IMR-90 (cell line): ENCODE data around the gene PRR36. TPM values are rescaled to one million over a fixed set of nuclear protein-coding genes. Genes with fewer than 3 reads are reported as not detected.

Experiments
- ATAC-seq: fragments of 200-7000 bp; cut with Tn5 transposase; 2 replicates; pipeline ENCODE4 v1.9.1; 2020; ENCODE audit warnings: low read depth, mild to moderate bottlenecking, moderate library complexity
- BruUV-seq: library from RNA; stranded (reverse); fragments of 400-500 nt; replicated peaks from 2 replicates; lab custom pipeline; 2021; lab: Mats Ljungman, UMichigan
- CTCF ChIA-PET: fragments of 300-600 bp; formaldehyde crosslinking; extraction: SDS; loops from one replicate; lab custom pipeline; 2021; ENCODE audit warnings: antibody characterized with exemption; lab: Yijun Ruan, JAX
- POLR2A ChIA-PET: fragments of 300-600 bp; sonication (Branson Sonifier 250); formaldehyde crosslinking; loops from one replicate; lab custom pipeline; 2022; ENCODE audit warnings: antibody characterized with exemption; ENCODE audit not compliant: unreplicated experiment; lab: Charles Lee
- DNase-seq: peaks from one replicate; pipeline ENCODE4 v3.0.0; 2013
- H2AFZ ChIP-seq: replicated peaks from 2 replicates; pipeline ENCODE3; 2013; ENCODE audit warnings: low read length, mild to moderate bottlenecking; ENCODE audit not compliant: poor library complexity
- H2AK5ac ChIP-seq: 2 replicates; pipeline ENCODE4 v1.6.1; 2013; ENCODE audit warnings: low read depth, low read length, inconsistent platforms
- H2AK9ac ChIP-seq: replicated peaks from 2 replicates; pipeline ENCODE3; 2013; ENCODE audit warnings: mild to moderate bottlenecking, low read depth, low read length, moderate library complexity; ENCODE audit not compliant: poor library complexity
- H2BK120ac ChIP-seq: 2 replicates; pipeline ENCODE4 v1.6.1; 2013; ENCODE audit warnings: low read depth, low read length, inconsistent platforms
- H2BK15ac ChIP-seq: 3 replicates; pipeline ENCODE4 v1.6.1; 2013; ENCODE audit warnings: low read depth, low read length, inconsistent platforms
- H2BK20ac ChIP-seq: 2 replicates; pipeline ENCODE4 v1.6.1; 2013; ENCODE audit warnings: low read depth, mild to moderate bottlenecking, inconsistent platforms, low read length, moderate library complexity
- H2BK5ac ChIP-seq: 2 replicates; pipeline ENCODE4 v1.6.1; 2013; ENCODE audit warnings: mild to moderate bottlenecking, low read depth, low read length, inconsistent platforms; ENCODE audit not compliant: poor library complexity, severe bottlenecking
- H3K14ac ChIP-seq: replicated peaks from 2 replicates; pipeline ENCODE4 v1.6.1; 2013; ENCODE audit warnings: low read depth, low read length, inconsistent platforms
- H3K18ac ChIP-seq: 2 replicates; pipeline ENCODE4 v1.6.1; 2013; ENCODE audit warnings: low read depth, low read length, control low read depth
- H3K23ac ChIP-seq: 2 replicates; pipeline ENCODE4 v1.6.1; 2013; ENCODE audit warnings: low read depth, low read length, inconsistent platforms
- H3K27ac ChIP-seq: 2 replicates; pipeline ENCODE4 v1.5.1; 2013; ENCODE audit warnings: mild to moderate bottlenecking, control low read depth, low read length; ENCODE audit not compliant: insufficient read depth
- H3K27me3 ChIP-seq: 2 replicates; pipeline ENCODE4 v1.6.1; 2013; ENCODE audit warnings: low read length; ENCODE audit not compliant: control insufficient read depth, insufficient read depth
- H3K36me3 ChIP-seq: 2 replicates; pipeline ENCODE4 v1.6.1; 2013; ENCODE audit warnings: low read length, mixed read lengths; ENCODE audit not compliant: control insufficient read depth, insufficient read depth
- H3K4ac ChIP-seq: 2 replicates; pipeline ENCODE4 v1.6.1; 2013; ENCODE audit warnings: low read depth, low read length, inconsistent platforms
- H3K4me1 ChIP-seq: 2 replicates; pipeline ENCODE4 v1.6.1; 2013; ENCODE audit warnings: low read length, mixed read lengths; ENCODE audit not compliant: control insufficient read depth, insufficient read depth
- H3K4me2 ChIP-seq: 2 replicates; pipeline ENCODE4 v1.6.1; 2013; ENCODE audit warnings: low read depth, mild to moderate bottlenecking, control low read depth, low read length, moderate library complexity
- H3K4me3 ChIP-seq: 2 replicates; pipeline ENCODE4 v1.5.1; 2013; ENCODE audit warnings: low read depth, mild to moderate bottlenecking, control low read depth, low read length, moderate library complexity; ENCODE audit not compliant: insufficient read depth
- H3K56ac ChIP-seq: 2 replicates; pipeline ENCODE4 v1.6.1; 2013; ENCODE audit warnings: low read length, inconsistent platforms; ENCODE audit not compliant: insufficient read depth; ENCODE audit errors: extremely low read depth
- H3K79me1 ChIP-seq, 2 experiments: 2 replicates each; pipeline ENCODE4 v1.6.1; 2013; ENCODE audit warnings: low read length in 2 of 2, inconsistent platforms in 1 of 2, low read depth in 1 of 2
- H3K9ac ChIP-seq: 2 replicates; pipeline ENCODE4 v1.6.1; 2013; ENCODE audit warnings: low read depth, low read length, control low read depth
- H3K9me1 ChIP-seq: 2 replicates; pipeline ENCODE4 v1.6.1; 2013; ENCODE audit warnings: low read length, inconsistent platforms; ENCODE audit not compliant: insufficient read depth
- H3K9me3 ChIP-seq: 2 replicates; pipeline ENCODE4 v1.6.1; 2013; ENCODE audit warnings: low read length; ENCODE audit not compliant: control insufficient read depth, insufficient read depth
- H4K20me1 ChIP-seq: 2 replicates; pipeline ENCODE4 v1.6.1; 2013; ENCODE audit warnings: low read length, inconsistent platforms; ENCODE audit not compliant: insufficient read depth
- H4K5ac ChIP-seq: 2 replicates; pipeline ENCODE4 v1.6.1; 2013; ENCODE audit warnings: mild to moderate bottlenecking, low read depth, low read length, control low read depth
- H4K8ac ChIP-seq, 2 experiments: 2 replicates each; pipeline ENCODE4 v1.6.1; 2013; ENCODE audit warnings: low read depth in 2 of 2, low read length in 2 of 2, control low read depth in 1 of 2, inconsistent platforms in 1 of 2
- H4K91ac ChIP-seq: 2 replicates; pipeline ENCODE4 v1.6.1; 2013; ENCODE audit warnings: low read depth, low read length, inconsistent platforms; ENCODE audit not compliant: insufficient read depth
- BHLHE40 ChIP-seq: fragments of 150-350 bp; IDR thresholded peaks from 2 replicates; pipeline ENCODE4 v1.6.1; 2016; ENCODE audit warnings: mild to moderate bottlenecking, low read depth, low read length
- CEBPB ChIP-seq: IDR thresholded peaks from 2 replicates; pipeline ENCODE4 v1.6.1; 2012; ENCODE audit warnings: low read depth, low read length, improper control_type of control experiment
- CHD1 ChIP-seq: IDR thresholded peaks from 2 replicates; pipeline ENCODE4 v1.6.1; 2012; ENCODE audit warnings: low read depth, low read length, improper control_type of control experiment
- CTCF ChIP-seq: conservative IDR thresholded peaks from 2 replicates; pipeline ENCODE4 v1.5.1; 2012; ENCODE audit warnings: mild to moderate bottlenecking, low read depth, low read length, improper control_type of control experiment
- ELK1 ChIP-seq: fragments of 150-350 bp; IDR thresholded peaks from 2 replicates; pipeline ENCODE4 v1.6.1; 2016; ENCODE audit warnings: low read depth, mild to moderate bottlenecking, low read length, moderate library complexity, borderline replicate concordance
- FOS ChIP-seq: fragments of 150-350 bp; IDR thresholded peaks from 2 replicates; pipeline ENCODE4 v1.6.1; 2016; ENCODE audit warnings: low read depth, low read length
- MAFK ChIP-seq: IDR thresholded peaks from 2 replicates; pipeline ENCODE4 v1.6.1; 2012; ENCODE audit warnings: low read depth, low read length, improper control_type of control experiment
- MAZ ChIP-seq: IDR thresholded peaks from 2 replicates; pipeline ENCODE4 v1.6.1; 2012; ENCODE audit warnings: low read depth, mild to moderate bottlenecking, low read length, improper control_type of control experiment, moderate library complexity, borderline replicate concordance
- MXI1 ChIP-seq: IDR thresholded peaks from 2 replicates; pipeline ENCODE4 v1.6.1; 2012; ENCODE audit warnings: low read depth, mild to moderate bottlenecking, low read length, moderate library complexity, borderline replicate concordance
- NFE2L2 ChIP-seq: fragments of 150-350 bp; IDR thresholded peaks from 2 replicates; pipeline ENCODE4 v1.6.1; 2016; ENCODE audit warnings: low read depth, mild to moderate bottlenecking, low read length
- POLR2A ChIP-seq: IDR thresholded peaks from 2 replicates; pipeline ENCODE4 v1.6.1; 2012; ENCODE audit warnings: mild to moderate bottlenecking, low read depth, low read length
- RAD21 ChIP-seq: IDR thresholded peaks from 2 replicates; pipeline ENCODE4 v1.6.1; 2012; ENCODE audit warnings: low read length, improper control_type of control experiment
- RCOR1 ChIP-seq: IDR thresholded peaks from 2 replicates; pipeline ENCODE4 v1.6.1; 2012; ENCODE audit warnings: mild to moderate bottlenecking, low read length, improper control_type of control experiment; ENCODE audit not compliant: insufficient replicate concordance
- RFX5 ChIP-seq: IDR thresholded peaks from 2 replicates; pipeline ENCODE4 v1.8.0; 2012; ENCODE audit warnings: low read depth, mild to moderate bottlenecking, low read length, moderate library complexity
- SMC3 ChIP-seq: fragments of 150-350 bp; IDR thresholded peaks from 2 replicates; pipeline ENCODE4 v1.6.1; 2016; ENCODE audit warnings: low read depth, mild to moderate bottlenecking, antibody characterized with exemption, low read length, moderate library complexity
- USF2 ChIP-seq: fragments of 150-350 bp; IDR thresholded peaks from 2 replicates; pipeline ENCODE4 v1.6.1; 2017; ENCODE audit warnings: mild to moderate bottlenecking, antibody characterized with exemption, low read length, low read depth
- WGBS, 2 experiments: methylation state at CpG; one replicate each; pipeline versions ENCODE4 v1.1.5 to v1.1.7; 2013; ENCODE audit warnings: missing lambda C conversion rate in 2 of 2; ENCODE audit not compliant: insufficient read length in 1 of 2; ENCODE audit errors: extremely low coverage in 2 of 2; 5-methylcytosine and 5-hydroxymethylcytosine counted together
- dilution Hi-C: fragments of 300-500 bp; cut with HindIII; formaldehyde crosslinking; loops from one replicate; pipeline ENCODE4 v1.14.3; 2018; ENCODE audit warnings: low sequenced_read_pairs; ENCODE audit not compliant: unreplicated experiment
- in situ Hi-C: fragments of 300-500 bp; cut with MboI; formaldehyde crosslinking; loops from 3 replicates; pipeline ENCODE4 v1.14.3; 2019; ENCODE audit warnings: low sequenced_read_pairs, inconsistent platforms, mixed read lengths
- intact Hi-C: fragments of 100-400 bp; cut with micrococcal nuclease; formaldehyde crosslinking; loops from 2 replicates; pipeline ENCODE4 v1.10.0; 2022
- polyA plus RNA-seq, 3 experiments: library from polyadenylated mRNA; depleted of rRNA; stranded (reverse); fragments of >200 nt; gene quantifications; 2 replicates each; pipeline ENCODE4 v1.2.3, GENCODE V29; 2012; ENCODE audit warnings: low replicate concordance in 1 of 3
- total RNA-seq: library from RNA; depleted of rRNA; stranded (reverse); fragments of >200 nt; gene quantifications from 2 replicates; pipeline ENCODE4 v1.2.3, GENCODE V29; 2012

PRR36 gene
- total and polyA plus RNA-seq, 2 of the 4 experiments (the other 2 are of a cell fraction): 0.02 TPM; not detected in 1

GRCh38 chr19:7832009-7832408, 42.2 kb downstream of the PRR36 start:
- no peak overlapping the region for H3K56ac ChIP-seq
- H3K14ac ChIP-seq: no peak overlapping the region
- DNase-seq (no peak), ATAC-seq (no peak)
- no peaks in the 10 kb centered on the region for H3K36me3 ChIP-seq
- no peak overlapping the region for H4K91ac ChIP-seq
- H3K27me3 ChIP-seq: 0 out of 2 replicates have a peak, but pooled peaks cover 2% of the 10 kb centered on the region
- CTCF ChIA-PET: no interaction called here
- H3K23ac ChIP-seq: no peak overlapping the region
- peaks cover 2% of the 10 kb centered on the region; the same call in 1 of the 2 replicates for H3K9me1 ChIP-seq
- dilution Hi-C loops: no loop called here
- H2AFZ ChIP-seq: no peak overlapping the region
- H3K4ac ChIP-seq: no peak overlapping the region
- H2BK5ac ChIP-seq: no peak overlapping the region
- H3K4me3 ChIP-seq: no peak overlapping the region
- peaks cover 14% of the 10 kb centered on the region; the same call in 1 of the 2 replicates for H3K4me1 ChIP-seq
- H4K5ac ChIP-seq: no peak overlapping the region
- 83% methylated on average over 2 of the region's 17 CpGs; no CpG with 5 or more reads in 1 of the 2 experiments for WGBS, 2 experiments
- no TSS peak for BruUV-seq
- H3K9ac ChIP-seq: no peak overlapping the region
- no peak overlapping the region for H2AK9ac ChIP-seq
- no peak overlapping the region for H4K8ac ChIP-seq
- H3K79me1 ChIP-seq: peaks cover 0 to 48% of the 10 kb centered on the region in 2 experiments; a peak in 3 of 4 replicates
- POLR2A ChIA-PET: interaction anchor here (0.6 kb wide), 1 partner anchor 340 kb away, joined by 3 read pairs; no protein-coding TSS in a partner anchor
- no peak overlapping the region; the same call in 1 of the 2 replicates for H3K4me2 ChIP-seq
- no peak overlapping the region for H2AK5ac ChIP-seq
- no peak overlapping the region for H2BK20ac ChIP-seq
- no peak overlapping the region for H3K27ac ChIP-seq
- no peak overlapping the region for H3K18ac ChIP-seq
- in situ Hi-C loops: no loop called here
- H2BK15ac ChIP-seq: no peak overlapping the region
- intact Hi-C loops: no loop called here
- no peak overlapping the region for H2BK120ac ChIP-seq
- H3K9me3 ChIP-seq: no peaks in the 10 kb centered on the region
- peaks cover 10% of the 10 kb centered on the region for H4K20me1 ChIP-seq
- no peak for TF ChIP-seq POLR2A
- no peak for TF ChIP-seq MXI1
- TF ChIP-seq ELK1: no peak
- no peak for TF ChIP-seq RAD21
- TF ChIP-seq CTCF: no peak
- TF ChIP-seq MAFK: no peak
- TF ChIP-seq CEBPB: no peak
- TF ChIP-seq BHLHE40: no peak
- no peak for TF ChIP-seq FOS
- TF ChIP-seq SMC3: no peak
- no peak for TF ChIP-seq MAZ
- TF ChIP-seq USF2: no peak
- no peak for TF ChIP-seq CHD1
- TF ChIP-seq RCOR1: no peak
- no peak for TF ChIP-seq NFE2L2
- no peak for TF ChIP-seq RFX5
